Measurements from ENCODE around the gene WDFY3.

WDFY3 gene

DNA sequence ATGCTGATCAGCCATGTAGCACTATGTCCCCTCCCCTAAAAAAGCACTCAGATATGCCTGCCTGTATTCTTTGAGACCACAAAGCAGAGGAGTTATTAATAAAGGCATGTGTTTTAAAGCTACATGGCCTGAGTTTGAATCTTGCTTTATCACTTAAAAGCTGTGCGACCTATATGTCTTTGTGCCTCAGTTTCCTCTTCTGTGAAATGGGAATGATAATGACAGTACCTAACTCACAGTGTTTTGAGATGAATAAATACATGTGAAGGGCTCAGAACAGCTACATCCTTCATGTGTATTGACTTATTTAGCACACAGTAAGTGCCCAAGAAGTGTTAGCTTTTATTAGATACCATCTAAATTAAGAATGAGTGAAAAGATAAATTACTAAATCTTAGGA is 180.0 kb downstream of the WDFY3 start:
- no peak for FAIRE-seq

DNA sequence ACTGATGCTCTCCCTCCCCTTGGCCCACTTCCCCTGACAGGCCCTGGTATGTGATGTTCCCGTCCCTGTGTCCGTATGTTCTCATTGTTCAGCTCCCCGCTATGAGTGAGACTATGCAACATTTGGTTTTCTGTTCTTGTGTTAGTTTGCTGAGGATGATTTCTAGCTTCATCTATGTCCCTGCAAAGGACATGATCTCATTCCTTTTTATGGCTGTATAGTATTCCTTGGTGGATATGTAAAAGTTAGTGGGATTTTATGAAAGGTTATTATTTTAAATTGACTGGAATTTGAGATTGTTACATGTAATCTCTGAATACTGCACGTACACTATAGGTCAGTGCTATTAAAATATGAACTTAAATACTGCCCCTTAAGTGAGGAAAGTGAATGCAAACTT is 184.0 kb downstream of the WDFY3 start:
- FAIRE-seq = no peak

DNA sequence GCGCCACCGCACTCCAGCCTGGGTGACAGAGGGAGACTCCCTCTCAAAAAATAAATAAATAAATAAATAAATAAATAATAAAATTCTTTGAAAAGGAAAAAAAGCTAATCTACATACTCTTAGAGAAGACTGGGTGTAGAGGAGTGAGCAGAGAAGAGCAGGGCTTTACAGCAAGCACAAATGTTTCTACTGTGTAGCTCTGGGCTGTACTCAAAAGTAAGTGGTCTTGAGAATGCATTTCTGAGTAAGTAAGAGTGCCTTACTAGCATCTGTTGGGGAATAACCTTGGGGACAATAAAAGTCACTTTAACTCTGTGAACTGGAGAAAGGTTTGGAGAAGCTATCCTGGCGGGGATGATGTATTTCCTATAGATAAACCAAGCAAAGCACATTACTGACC is 185.8 kb downstream of the WDFY3 start:
- no peak for FAIRE-seq

DNA sequence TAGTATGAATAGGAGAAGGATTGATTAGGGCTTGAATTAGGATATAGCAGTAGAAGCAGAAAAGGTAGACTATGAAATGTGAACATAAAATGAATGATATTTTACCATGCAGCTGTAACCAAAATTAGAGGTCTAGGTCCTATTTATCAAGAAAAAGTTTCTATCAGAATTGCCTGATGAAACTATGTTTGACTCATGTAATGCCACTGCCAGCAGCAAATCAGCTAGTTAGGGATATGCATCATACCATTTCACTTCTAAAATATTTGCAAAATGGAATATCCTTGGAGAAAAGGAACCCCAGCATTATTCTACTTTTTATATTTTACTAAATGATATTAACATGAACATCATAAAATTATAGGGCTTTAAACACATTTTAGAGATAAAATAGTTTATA is 188.4 kb downstream of the WDFY3 start:
- FAIRE-seq = no peak

DNA sequence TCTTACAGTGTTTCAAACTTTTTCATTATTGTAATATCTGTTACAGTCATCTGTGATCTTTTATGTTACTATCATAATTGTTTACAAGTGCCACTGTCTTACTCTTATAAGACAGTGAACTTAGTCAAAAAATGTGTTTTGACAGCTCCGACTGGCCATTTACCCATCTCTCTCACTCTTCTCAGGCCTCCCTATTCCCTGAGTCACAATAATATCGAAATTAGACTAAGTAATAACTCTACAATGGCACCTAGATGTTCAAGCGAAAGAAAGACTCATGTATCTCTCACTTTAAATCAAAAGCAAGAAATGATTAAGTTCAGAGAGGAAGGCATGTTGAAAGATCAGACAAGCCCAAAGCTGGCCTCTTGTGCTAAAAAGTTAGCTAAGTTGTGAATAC is 199.3 kb downstream of the WDFY3 start:
- no peak for FAIRE-seq

DNA sequence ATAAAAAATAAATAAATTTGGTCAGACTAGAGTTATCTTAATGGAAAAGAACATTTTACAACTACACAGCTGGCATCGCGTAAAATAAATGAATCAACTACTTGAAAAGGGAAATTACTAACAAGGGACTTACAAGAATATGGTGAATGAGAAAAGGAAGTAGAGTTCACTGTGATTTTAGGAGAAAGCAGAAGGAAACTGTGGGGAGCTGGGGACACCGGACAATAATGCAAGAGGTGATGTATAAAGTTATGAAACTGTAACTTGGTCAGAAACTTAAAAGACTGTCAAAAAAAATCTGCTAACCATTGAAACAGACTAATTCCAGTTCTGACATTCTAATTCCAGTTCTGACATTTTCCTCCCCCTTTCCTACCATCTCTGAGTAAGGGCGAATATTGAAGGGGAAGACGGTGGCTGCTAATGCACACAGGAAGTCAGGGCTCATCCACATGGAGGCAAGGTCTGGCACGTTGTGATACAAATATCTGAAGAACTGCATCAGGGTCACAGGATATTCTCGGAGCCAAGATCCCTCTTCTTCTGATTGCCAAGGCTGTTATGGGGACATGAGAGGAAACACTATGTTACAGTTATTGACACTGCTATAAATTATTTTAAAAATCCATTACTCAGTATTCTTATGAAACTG is 213.0 kb downstream of the WDFY3 start:
- no peak for FAIRE-seq

DNA sequence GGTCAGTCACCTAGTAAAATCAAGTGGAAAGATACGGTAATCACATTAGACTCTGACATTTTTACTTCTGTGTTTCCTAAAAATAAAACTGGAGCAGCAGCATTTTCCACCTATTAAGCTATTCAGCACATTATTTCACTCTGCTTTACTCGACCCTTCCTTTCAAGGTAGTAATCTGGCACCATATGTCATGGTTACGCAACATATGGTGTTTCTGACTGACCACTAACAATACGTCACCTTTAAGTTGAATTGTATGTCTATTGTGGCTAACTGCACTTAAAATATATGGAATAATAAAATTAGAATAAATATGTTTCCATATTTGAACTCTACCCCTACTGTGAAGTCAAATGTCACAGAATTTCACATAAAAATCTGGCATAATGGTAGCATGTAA is 214.8 kb downstream of the WDFY3 start:
- FAIRE-seq = no peak

DNA sequence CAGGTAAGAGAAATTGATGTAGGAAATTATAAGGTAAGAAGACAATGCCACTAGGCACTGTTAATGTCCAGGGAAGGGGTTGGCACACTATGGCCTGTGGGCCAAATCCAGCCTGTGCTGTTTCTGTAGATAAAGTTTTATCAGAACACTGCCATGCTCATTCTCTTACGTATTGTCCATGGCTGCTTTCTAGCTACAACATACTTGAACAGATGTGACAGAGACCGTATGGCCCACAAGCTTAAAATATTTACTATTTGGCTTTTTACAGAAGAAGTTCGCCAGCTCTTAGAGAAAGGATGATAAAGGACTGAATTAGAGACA is 215.6 kb downstream of the WDFY3 start:
- FAIRE-seq = no peak

DNA sequence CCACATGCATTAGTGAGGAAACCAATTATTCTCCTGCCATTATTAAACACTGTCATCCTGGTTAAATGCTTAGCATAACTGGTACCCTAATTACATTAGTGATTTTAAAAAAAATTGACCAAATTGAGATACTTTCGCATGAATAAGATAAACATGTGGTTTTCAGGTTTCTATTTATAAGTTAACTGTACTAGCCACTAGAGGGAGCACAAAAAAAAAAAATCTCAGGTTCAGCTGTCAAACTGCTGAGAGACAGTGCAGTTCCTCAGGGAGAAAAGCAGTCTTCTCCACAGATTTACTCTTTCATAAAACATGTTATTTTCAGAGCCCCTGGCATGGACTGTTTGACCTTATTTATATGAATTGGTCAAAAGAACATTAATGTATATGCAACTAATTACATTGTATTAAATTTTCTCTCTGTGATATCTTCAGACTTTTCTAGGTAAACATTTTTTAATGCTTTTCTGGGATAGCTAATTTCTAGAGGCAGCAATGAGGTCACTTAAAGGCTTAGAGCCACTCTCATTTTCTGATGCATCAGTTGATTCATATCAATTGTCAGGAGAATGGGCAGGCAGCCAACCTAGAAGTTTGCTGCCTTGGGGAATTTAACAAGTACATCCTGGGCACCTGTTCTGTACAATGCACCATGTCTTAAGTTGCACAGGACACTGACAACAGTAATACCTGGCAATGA is 216.1 kb downstream of the WDFY3 start:
- peak; percentile 87 for FAIRE-seq

DNA sequence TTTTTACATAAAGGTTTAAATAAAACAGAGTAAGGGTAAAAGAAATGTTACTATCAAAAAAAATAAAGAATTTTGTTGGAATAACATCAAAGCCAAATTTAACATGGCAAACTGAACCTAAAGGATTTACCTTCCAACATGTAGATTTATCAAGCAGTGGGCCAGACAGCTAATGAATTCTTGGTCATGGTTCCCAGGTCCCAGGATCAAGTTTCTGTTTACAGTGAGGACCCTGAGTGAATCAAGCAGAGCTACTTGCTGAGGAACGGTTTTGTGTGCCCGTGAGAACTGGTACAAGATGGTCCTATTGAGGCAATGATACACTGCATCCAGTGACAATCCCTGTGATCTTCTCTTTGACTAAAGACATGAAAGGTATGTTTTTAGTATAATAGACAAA is 226.4 kb downstream of the WDFY3 start:
- FAIRE-seq = no peak

DNA sequence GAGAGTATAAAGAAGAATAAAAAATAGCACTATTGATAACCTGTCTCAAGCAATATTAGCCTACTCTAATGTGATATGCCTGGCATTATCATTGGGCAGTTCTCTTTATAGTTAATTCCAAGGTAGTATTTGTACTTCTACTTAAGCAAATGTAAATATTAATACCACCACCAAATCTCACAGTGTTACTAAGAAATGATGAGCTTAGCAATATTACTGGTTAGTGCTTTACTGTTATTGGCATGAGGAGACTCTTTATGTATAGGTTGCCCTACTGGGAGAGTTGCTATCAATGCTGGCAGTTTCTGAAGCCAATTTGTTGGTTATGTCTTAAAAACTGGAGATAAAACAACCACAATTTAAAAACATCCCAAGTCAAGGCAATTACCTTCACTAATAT is 227.9 kb downstream of the WDFY3 start:
- no peak for FAIRE-seq

DNA sequence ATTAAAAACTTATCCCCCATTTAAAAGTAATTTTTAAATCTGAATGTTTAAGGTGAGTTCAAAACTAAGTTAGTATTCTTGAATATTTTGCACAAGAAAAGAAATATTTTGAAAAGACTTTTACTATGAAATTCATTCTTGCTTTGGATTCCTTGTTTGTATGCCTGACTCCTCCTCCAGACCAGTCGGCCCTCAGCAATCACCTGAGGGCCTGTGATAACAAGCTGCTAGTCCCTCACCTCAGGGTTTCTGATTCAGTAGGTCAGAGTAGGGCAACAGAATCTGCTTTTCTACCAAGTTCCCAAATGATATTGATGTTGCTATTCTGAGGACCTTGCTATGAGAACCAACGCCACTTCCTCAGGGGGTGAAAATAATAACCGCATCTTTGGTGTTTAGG is 228.8 kb downstream of the WDFY3 start:
- FAIRE-seq = no peak

DNA sequence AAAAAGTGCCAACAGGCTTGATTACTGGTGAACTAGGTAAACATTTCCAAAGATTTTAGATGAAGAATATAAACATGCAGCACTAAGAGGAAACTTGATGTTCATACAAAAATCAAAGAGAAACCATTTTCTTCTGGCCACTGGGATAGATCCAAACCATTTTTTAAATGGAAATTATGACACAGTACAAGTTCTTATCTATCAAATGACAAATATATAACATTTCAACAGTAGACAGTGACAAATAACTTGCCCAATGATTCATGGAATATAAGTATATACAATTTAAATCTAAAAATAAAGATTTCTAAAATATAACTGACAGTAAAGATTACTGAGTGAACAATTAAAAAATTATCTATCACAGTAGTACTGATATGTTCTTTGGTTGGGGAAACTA is 232.5 kb downstream of the WDFY3 start:
- no peak for FAIRE-seq

DNA sequence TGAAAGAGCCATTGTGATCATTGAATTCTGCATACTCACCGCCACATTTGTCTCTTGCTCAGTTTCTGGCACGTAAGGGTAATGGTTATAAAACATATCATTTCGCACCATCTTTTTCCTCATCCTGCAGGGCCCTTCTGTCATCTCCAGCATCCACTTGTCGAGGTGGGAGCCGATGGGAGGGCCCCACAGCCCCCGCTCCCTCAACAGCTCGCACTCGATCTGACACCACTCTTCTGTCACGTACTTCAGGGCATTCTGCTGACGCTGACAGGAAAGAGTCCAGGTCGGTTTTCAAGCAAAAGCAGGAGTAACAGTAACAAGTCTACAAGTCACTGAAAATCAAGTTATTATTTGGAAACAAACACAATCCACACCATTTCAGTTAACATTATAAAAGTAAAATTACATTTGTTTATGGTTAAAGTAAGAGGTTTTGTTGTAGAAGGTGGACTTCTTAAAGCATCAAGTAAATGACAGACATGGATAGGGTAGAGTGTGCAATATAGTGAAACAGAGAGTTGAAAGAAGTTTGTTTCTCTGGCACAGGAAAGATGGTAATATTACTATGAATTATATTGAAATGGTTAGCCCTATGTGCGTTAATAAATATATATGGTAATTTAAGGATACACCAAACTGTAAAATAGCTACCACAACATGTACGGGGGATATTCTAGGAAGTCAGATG is 233.0 kb downstream of the WDFY3 start:
- FAIRE-seq = no peak

DNA sequence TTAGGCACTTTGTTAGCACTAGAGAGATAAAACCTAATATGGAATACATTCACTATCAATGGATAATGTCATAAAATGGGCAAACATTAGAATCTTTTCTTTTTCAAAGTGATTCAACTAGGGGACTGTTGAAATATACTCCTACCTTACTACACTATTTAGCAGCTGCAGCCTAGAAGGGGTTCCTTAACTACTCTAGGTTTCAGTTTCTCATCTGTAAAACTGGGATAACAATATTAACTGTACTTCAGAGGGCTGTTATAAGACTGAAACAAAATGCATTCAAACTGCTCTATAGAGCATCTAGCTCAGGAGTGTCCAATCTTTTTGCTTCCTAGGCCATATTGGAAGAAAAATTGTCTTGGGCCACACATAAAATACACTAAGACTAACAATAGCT is 236.1 kb downstream of the WDFY3 start:
- no peak for FAIRE-seq

DNA sequence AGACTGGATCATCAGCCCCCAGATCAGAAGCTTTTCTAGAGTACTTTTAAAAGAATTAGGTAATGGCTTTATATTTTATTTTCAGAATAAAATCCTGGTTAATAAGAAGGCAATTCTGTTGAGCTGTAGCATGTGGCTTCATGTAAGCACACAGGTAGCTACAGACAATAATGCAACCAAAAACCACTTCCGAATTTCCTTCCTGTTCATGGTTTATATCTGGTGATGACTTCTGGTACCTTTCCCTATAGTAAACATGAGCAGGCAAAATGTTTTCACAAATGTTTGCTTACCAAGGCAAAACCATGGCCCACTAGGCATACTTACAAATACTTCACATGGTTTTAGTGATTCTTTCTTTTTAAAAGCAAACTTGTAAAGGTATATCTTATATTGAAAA is 239.0 kb downstream of the WDFY3 start:
- no peak for FAIRE-seq

DNA sequence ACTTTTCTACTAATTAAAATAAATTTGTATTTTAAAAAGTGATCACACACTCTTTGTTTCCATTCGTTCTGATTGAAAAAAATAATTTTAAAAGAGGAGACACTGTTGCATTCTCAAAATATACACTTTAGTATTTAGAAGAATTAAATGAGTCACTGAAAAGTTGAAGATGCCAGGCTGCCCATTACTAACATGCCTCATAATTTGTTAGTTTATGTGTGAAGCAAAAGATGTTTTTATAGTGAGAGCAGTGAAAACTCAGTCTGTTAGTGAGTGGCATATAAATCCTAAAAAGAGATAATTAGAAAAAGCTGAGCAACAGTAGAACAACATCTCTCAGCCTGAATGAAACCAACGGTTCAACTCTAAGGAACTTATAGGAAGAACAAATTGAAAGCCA is 240.1 kb downstream of the WDFY3 start:
- peak; percentile 60 for FAIRE-seq

DNA sequence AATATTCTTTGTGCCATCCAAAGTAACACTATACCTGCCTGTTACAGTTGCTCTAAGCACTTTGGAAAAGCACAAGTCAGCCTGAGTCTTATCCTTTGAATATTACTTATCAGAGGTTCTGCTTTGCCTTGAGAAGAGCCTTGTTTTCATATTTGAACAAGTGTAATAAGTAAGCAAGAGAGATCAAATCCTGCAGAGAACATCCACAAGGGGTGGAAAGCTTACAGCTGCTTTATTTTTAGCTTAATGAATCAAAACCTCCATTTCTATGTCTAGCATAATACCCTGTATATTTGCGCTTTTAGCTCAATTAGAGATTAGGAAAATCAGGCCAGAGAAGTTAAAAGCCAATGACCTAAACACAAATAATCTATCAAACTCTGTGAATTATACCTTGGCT is 243.8 kb downstream of the WDFY3 start:
- no peak for FAIRE-seq

DNA sequence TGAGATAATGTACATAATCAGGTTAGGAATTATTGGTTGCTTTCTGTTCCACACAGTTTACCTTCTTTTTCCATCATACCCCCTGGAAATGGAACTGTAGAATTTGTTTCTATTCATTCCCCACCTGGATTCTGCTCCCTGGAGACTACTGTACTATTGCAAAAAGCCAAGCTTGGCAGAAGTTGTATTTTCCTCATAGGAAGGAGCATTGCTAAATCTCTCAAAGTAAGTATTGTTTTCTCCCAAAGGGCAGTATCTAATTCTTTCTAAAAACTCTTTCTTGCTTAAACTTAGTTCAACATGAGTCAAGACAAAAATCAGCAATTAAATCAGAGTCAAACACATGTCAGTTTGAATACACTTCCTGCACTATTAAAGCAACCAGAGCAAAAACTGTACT is 247.4 kb downstream of the WDFY3 start:
- no peak for FAIRE-seq

DNA sequence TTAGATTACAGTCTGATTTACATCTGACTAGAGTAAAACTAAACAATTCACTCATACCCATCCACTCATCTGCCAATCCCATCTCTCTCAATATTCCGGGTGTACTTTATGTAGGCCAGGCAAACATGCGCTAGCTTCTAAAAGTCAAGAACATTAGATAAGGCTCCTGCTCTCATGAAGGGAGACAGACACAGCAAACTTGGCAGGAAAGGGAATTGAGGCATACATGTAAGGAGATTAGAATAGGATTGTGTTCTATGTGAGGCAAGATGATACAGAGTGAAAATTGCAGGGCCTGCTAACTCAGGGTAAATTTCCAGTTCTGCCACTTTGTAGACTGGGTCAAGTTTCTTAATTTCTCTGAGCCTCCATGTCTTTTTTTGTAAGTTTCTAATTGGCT is 247.8 kb downstream of the WDFY3 start:
- no peak for FAIRE-seq

DNA sequence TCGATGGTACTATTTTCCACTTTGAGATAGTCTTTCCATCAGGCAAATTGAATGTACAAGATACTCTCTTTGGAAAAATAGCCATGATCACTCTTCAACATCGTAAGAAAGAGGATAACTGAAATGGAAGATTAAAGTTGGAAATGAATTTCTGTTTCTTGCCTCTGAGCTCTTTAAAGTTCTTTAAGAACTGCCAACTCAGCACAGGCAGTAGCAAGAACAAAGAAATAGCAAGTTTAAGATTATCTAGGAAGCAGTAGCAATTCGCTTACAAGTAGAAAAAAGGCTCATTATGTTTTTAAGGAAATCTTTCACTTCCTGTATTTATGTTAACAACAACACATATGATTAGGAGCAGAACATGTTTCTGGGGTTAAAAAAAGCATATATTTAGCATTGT is 255.9 kb downstream of the WDFY3 start:
- FAIRE-seq = no peak

DNA sequence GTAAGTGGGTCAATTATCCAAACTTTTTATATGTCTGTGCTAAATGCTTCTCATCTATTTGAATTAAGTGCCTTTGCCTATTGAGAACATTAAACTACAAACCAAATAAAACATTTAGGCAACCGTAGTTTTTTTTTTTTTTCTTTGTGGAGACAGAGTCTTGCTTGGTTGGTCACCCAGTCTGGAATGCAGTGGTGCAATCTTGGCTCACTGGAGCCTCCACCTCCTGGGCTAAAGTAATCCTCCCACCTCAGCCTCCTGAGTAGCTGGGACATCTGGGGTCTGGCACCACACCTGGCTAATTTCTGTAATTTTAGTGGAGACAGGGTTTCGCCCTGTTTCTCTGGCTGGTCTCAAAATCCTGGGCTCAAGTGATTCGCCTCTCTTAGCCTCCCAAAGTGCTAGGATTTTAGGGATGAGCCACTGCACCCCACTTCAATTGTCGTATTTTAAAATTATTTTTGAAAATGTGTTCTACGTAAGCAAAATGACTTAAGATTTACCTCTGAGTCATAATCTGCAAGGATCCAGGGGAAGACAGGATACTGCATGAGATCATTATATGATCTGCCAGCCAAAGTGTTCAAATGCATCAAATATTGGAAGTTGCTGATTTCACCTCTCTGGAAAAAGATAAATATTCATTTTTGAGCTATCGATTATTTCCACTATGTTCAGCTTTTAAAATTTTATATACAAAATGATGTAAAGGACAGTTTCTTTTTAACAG is 257.9 kb downstream of the WDFY3 start:
- FAIRE-seq = no peak

DNA sequence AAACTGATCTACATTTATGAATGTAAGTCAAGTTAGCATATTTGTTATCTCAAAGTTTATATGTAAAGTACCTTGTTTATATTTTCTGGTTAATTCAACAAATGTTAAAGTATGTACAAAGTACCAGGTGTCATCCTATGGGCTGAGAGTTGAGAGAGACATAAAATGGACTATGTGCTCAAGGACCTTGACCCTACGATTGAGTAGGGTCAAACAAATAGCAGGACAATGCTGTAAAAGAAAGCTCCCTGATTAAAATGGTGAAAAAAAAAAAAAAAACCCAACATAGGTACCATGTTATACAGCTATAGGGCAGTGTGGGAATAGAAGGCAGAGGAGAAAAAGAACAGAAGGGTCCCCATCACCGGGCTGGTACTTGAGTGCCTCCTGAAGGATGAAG is 260.2 kb downstream of the WDFY3 start:
- no peak for FAIRE-seq
